HG02943 (cell line): Measurements from ENCODE around the gene R3HCC1L.
"Not testable (repeated sequence)": the region's sequence is repeated elsewhere in the genome, so short reads cannot be mapped to it uniquely, and the experiment has no call there.

Source experiments
- ATAC-seq: cut with Tn5 transposase; IDR thresholded peaks from one replicate; pipeline ENCODE4 v1.9.1; 2021; ENCODE audit warnings: mild to moderate bottlenecking, low read depth, moderate library complexity; ENCODE audit not compliant: unreplicated experiment

Gene R3HCC1L

GRCh38 chr10:98224996-98225395 lies 90.5 kb downstream of the R3HCC1L start:
- no peak for ATAC-seq

GRCh38 chr10:98226508-98227144 lies 92.2 kb downstream of the R3HCC1L start:
- ATAC-seq = no peak

GRCh38 chr10:98227713-98228112 lies 93.3 kb downstream of the R3HCC1L start:
- ATAC-seq = not testable (repeated sequence)

- ATAC-seq = not testable (repeated sequence)
Observed at GRCh38 chr10:98228266-98228665, 93.8 kb downstream of the R3HCC1L start.

- no peak for ATAC-seq
Observed at GRCh38 chr10:98231417-98231816, 97.0 kb downstream of the R3HCC1L start.

- ATAC-seq = no peak
Observed at GRCh38 chr10:98235846-98236245, 101.4 kb downstream of the R3HCC1L start.

- no peak for ATAC-seq
Observed at GRCh38 chr10:98236862-98237261, 102.4 kb downstream of the R3HCC1L start.

- ATAC-seq = no peak
Observed at GRCh38 chr10:98238391-98238790, 103.9 kb downstream of the R3HCC1L start.

GRCh38 chr10:98240524-98240923 lies 106.1 kb downstream of the R3HCC1L start:
- ATAC-seq = no peak

GRCh38 chr10:98242823-98243222 lies 108.4 kb downstream of the R3HCC1L start:
- no peak for ATAC-seq

- ATAC-seq = no peak
Observed at GRCh38 chr10:98244141-98244540, 109.7 kb downstream of the R3HCC1L start.

- ATAC-seq = no peak
Observed at GRCh38 chr10:98244586-98244985, 110.1 kb downstream of the R3HCC1L start.

GRCh38 chr10:98246911-98247805 lies 112.7 kb downstream of the R3HCC1L start:
- ATAC-seq = no peak

- ATAC-seq = no peak
Observed at GRCh38 chr10:98248018-98248417, 113.6 kb downstream of the R3HCC1L start.

- no peak for ATAC-seq
Observed at GRCh38 chr10:98249134-98249533, 114.7 kb downstream of the R3HCC1L start.

GRCh38 chr10:98251399-98251798 lies 116.9 kb downstream of the R3HCC1L start:
- no peak for ATAC-seq

GRCh38 chr10:98252464-98252863 lies 118.0 kb downstream of the R3HCC1L start:
- ATAC-seq = no peak

GRCh38 chr10:98253499-98253898 lies 119.0 kb downstream of the R3HCC1L start:
- no peak for ATAC-seq

GRCh38 chr10:98254234-98254974 lies 119.9 kb downstream of the R3HCC1L start:
- ATAC-seq = no peak

GRCh38 chr10:98255146-98255877 lies 120.9 kb downstream of the R3HCC1L start:
- no peak for ATAC-seq
